HG02943 (cell line): ENCODE measurements around the gene PNMA1.

Source experiments
- ATAC-seq: cut with Tn5 transposase; IDR thresholded peaks from one replicate; pipeline ENCODE4 v1.9.1; 2021; ENCODE audit warnings: mild to moderate bottlenecking, low read depth, moderate library complexity; ENCODE audit not compliant: unreplicated experiment

Gene PNMA1

GRCh38 chr14:73713803-73714655 is at the start of gene PNMA1:
Gene PNMA1, minus strand, starts transcription at chr14:73714384. Its CDS starts 745 bp downstream, at chr14:73713639.
- ATAC-seq, result peak; percentile 65

- ATAC-seq, result no peak
Observed at GRCh38 chr14:73763396-73763795, 49.2 kb upstream of the PNMA1 start.

- ATAC-seq, result no peak
Observed at GRCh38 chr14:73762375-73762822, 48.2 kb upstream of the PNMA1 start.

GRCh38 chr14:73761618-73762355 is 47.6 kb upstream of the PNMA1 start:
- ATAC-seq, result no peak

GRCh38 chr14:73760598-73761586 is 46.7 kb upstream of the PNMA1 start:
- peak; percentile 1 for ATAC-seq

GRCh38 chr14:73759714-73760597 is 45.8 kb upstream of the PNMA1 start:
- ATAC-seq, result peak; percentile 48

GRCh38 chr14:73759183-73759713 is 45.1 kb upstream of the PNMA1 start:
- ATAC-seq, result no peak

- no peak for ATAC-seq
Observed at GRCh38 chr14:73758392-73759182, 44.4 kb upstream of the PNMA1 start.

GRCh38 chr14:73757876-73758391 is 43.8 kb upstream of the PNMA1 start:
- ATAC-seq, result no peak

GRCh38 chr14:73757381-73757780 is 43.2 kb upstream of the PNMA1 start:
- ATAC-seq, result no peak

- no peak for ATAC-seq
Observed at GRCh38 chr14:73755434-73756014, 41.3 kb upstream of the PNMA1 start.

- ATAC-seq, result no peak
Observed at GRCh38 chr14:73754911-73755360, 40.8 kb upstream of the PNMA1 start.

GRCh38 chr14:73753887-73754795 is 40.0 kb upstream of the PNMA1 start:
- peak; percentile 41 for ATAC-seq

GRCh38 chr14:73753124-73753886 is 39.1 kb upstream of the PNMA1 start:
- ATAC-seq, result no peak

- no peak for ATAC-seq
Observed at GRCh38 chr14:73752297-73752992, 38.3 kb upstream of the PNMA1 start.
